ENCODE data around the gene BICD2.

DNA sequence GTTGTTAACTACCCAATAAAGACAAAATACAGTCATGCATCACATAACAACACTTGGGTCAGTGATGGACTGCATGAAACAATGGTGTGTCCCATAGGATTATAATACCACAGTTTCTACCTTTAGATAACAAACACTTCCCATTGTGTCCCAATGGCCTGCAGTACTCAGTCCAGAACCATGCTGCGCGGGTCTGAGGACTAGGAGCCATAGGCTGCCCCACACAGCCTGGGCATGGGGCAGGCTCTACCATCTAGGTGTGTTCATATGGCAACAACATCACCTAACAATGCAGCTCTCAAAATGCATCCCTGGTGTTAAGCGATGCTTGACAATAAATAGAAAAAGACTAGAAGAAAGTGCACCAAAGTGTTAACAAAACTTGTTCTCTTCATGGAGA is 101.5 kb downstream of the BICD2 start:
- TF ChIP-seq EZH2 (IDR thresholded peaks at IDR 0.05; ENCODE audit: insufficient read depth, low read length), result no peak
- TF ChIP-seq, protein P1, sequence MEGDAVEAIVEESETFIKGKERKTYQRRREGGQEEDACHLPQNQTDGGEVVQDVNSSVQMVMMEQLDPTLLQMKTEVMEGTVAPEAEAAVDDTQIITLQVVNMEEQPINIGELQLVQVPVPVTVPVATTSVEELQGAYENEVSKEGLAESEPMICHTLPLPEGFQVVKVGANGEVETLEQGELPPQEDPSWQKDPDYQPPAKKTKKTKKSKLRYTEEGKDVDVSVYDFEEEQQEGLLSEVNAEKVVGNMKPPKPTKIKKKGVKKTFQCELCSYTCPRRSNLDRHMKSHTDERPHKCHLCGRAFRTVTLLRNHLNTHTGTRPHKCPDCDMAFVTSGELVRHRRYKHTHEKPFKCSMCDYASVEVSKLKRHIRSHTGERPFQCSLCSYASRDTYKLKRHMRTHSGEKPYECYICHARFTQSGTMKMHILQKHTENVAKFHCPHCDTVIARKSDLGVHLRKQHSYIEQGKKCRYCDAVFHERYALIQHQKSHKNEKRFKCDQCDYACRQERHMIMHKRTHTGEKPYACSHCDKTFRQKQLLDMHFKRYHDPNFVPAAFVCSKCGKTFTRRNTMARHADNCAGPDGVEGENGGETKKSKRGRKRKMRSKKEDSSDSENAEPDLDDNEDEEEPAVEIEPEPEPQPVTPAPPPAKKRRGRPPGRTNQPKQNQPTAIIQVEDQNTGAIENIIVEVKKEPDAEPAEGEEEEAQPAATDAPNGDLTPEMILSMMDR (IDR thresholded peaks at IDR 0.05; ENCODE audit: insufficient read depth, low read depth, low read length), result no peak
